Small intestine (tissue), 16 donors: ENCODE measurements around the gene TAF13. TPM values are rescaled to one million over a fixed set of nuclear protein-coding genes. Genes with fewer than 3 reads are reported as not detected.

ENCODE experiments used
- DNase-seq, 2 donors: peaks; one replicate each; pipeline versions ENCODE4 v3.0.0 to v3.0.0-alpha.2; 2013
- FAIRE-seq: peaks from 2 replicates; lab custom pipeline; 2012; peaks lifted over from hg19 to GRCh38; lab: Jason Lieb, UNC
- H3K27ac ChIP-seq, 3 donors: one replicate each; pipeline ENCODE4 v1.5.1; 2013; ENCODE audit warnings: low read length in 2 of 3, mild to moderate bottlenecking in 2 of 3, control low read depth in 1 of 3, inconsistent platforms in 1 of 3, low read depth in 1 of 3, moderate library complexity in 1 of 3
- H3K27me3 ChIP-seq, 3 donors: one replicate each; pipeline ENCODE4 v1.6.1; 2013; ENCODE audit warnings: low read length in 3 of 3, inconsistent platforms in 1 of 3; ENCODE audit not compliant: control insufficient read depth in 3 of 3, insufficient read depth in 3 of 3
- H3K36me3 ChIP-seq, 3 donors: one replicate each; pipeline ENCODE4 v1.6.1; 2013; ENCODE audit warnings: low read length in 3 of 3, inconsistent platforms in 1 of 3, low read depth in 1 of 3, mild to moderate bottlenecking in 1 of 3, moderate library complexity in 1 of 3; ENCODE audit not compliant: control insufficient read depth in 3 of 3, insufficient read depth in 2 of 3
- H3K4me1 ChIP-seq, 3 donors: one replicate each; pipeline ENCODE4 v1.6.1; 2013; ENCODE audit warnings: low read length in 2 of 3, inconsistent platforms in 1 of 3, low read depth in 1 of 3, mild to moderate bottlenecking in 1 of 3, moderate library complexity in 1 of 3; ENCODE audit not compliant: control insufficient read depth in 3 of 3, insufficient read depth in 2 of 3
- H3K4me3 ChIP-seq, 3 donors: one replicate each; pipeline ENCODE4 v1.5.1; 2013; ENCODE audit warnings: low read length in 3 of 3, control low read depth in 1 of 3, inconsistent platforms in 1 of 3, low read depth in 1 of 3, mild to moderate bottlenecking in 1 of 3, moderate library complexity in 1 of 3
- H3K9me3 ChIP-seq, 2 donors: one replicate each; pipeline ENCODE4 v1.6.1; 2013; ENCODE audit warnings: low read depth in 1 of 2, low read length in 1 of 2; ENCODE audit not compliant: control insufficient read depth in 2 of 2, insufficient read depth in 1 of 2
- WGBS, 3 donors: extraction: QIAGEN DNeasy Blood & Tissue Kit; methylation state at CpG; one replicate each; pipeline ENCODE4 v1.1.7; 2013; 5-methylcytosine and 5-hydroxymethylcytosine counted together
- long read RNA-seq, 10 donors: transcript quantifications; one replicate each; lab custom pipeline, GENCODE V29; 2026
- polyA plus RNA-seq, 4 donors: library from polyadenylated mRNA; stranded (reverse) in 3 of 4; unstranded in 1 of 4; fragments of 200-250 nt in 3 of 4; fragments of 120-200 nt in 1 of 4; gene quantifications; one replicate each; pipeline versions ENCODE4 v1.2.1 to v1.2.3, GENCODE V29; 2013
- donor health status: healthy with polysubstance abuse.
- donor health status: control.
- donor health status: control.
- donor health status: Bipolar disorder and iron deficiency.
- donor health status: healthy.

The TAF13 gene
- polyA plus RNA-seq: 10 to 100 TPM; 34.9 to 49.2 (median 39.2) TPM
- long read RNA-seq, donor 1: 0 reads
- long read RNA-seq, donor 2, partial matches to known transcripts: 0 of 3 reads
- long read RNA-seq, donor 2, other reads (novel, unspliced or antisense): 0 of 3 reads
- long read RNA-seq, donor 3, partial matches to known transcripts: 16 of 19 reads
- long read RNA-seq, donor 3, other reads (novel, unspliced or antisense): 0 of 19 reads
- long read RNA-seq, donor 4: 0 reads
- long read RNA-seq, donor 5, partial matches to known transcripts: 0 of 2 reads
- long read RNA-seq, donor 5, other reads (novel, unspliced or antisense): 0 of 2 reads
- long read RNA-seq, donor 6, partial matches to known transcripts: 10 of 12 reads
- long read RNA-seq, donor 6, other reads (novel, unspliced or antisense): 0 of 12 reads
- long read RNA-seq, donor 7: 0 reads
- long read RNA-seq, donor 8: 0 reads
- long read RNA-seq, donor 9, partial matches to known transcripts: 12 of 12 reads
- long read RNA-seq, donor 9, other reads (novel, unspliced or antisense): 0 of 12 reads
- long read RNA-seq, donor 10, partial matches to known transcripts: 0 of 2 reads
- long read RNA-seq, donor 10, other reads (novel, unspliced or antisense): 0 of 2 reads

GRCh38 chr1:109075531-109076490 lies at the start of gene TAF13:
Gene TAF13 (minus strand): TSS chr1:109076003. CDS start chr1:109075947, 56 bp downstream.
- Histone ChIP-seq H3K27me3 (no peaks in the 10 kb centered on the region), H3K4me1 (peaks cover 0 to 4% (median 0%) of the 10 kb centered on the region in 3 donors), H3K4me3 (peak within 1 kb of the TSS; percentile 37 to 90 (median 69)), H3K9me3 (peaks cover 0 to 7% of the 10 kb centered on the region in 2 donors), H3K36me3 (peaks cover 0 to 19% (median 0%) of the 10 kb centered on the region in 3 donors), H3K27ac (peak within 1 kb of the TSS; percentile 93 to 98 (median 94))
- WGBS, 3 donors: 5% methylated on average over 39 of the region's 39 CpGs
- FAIRE-seq (no peak), DNase-seq (peak; percentile 94 to 97)

- DNase-seq (no peak), FAIRE-seq (no peak)
- H3K36me3 ChIP-seq: peaks cover 0 to 5% (median 0%) of the 10 kb centered on the region in 3 donors
- no peak overlapping the region for H3K27ac ChIP-seq
- no peaks in the 10 kb centered on the region for H3K27me3 ChIP-seq
- peaks cover 0 to 3% (median 0%) of the 10 kb centered on the region in 3 donors for H3K4me1 ChIP-seq
- no peaks in the 10 kb centered on the region for H3K9me3 ChIP-seq
- WGBS, 3 donors: 89 to 92% (median 90%) methylated on average over 5 of the region's 5 CpGs
- H3K4me3 ChIP-seq: no peak overlapping the region
Measured at GRCh38 chr1:109120356-109120755, 44.6 kb upstream of the TAF13 start.

GRCh38 chr1:109118089-109118488 lies 42.3 kb upstream of the TAF13 start:
- no peak overlapping the region for H3K27ac ChIP-seq
- DNase-seq: peak in 1 of 2 donors; percentile 36
- H3K27me3 ChIP-seq: peaks cover 0 to 13% (median 0%) of the 10 kb centered on the region in 3 donors
- H3K4me1 ChIP-seq: peaks cover 0 to 8% (median 0%) of the 10 kb centered on the region in 3 donors
- no peak overlapping the region for H3K4me3 ChIP-seq
- FAIRE-seq: no peak
- H3K36me3 ChIP-seq: peaks cover 0 to 5% (median 0%) of the 10 kb centered on the region in 3 donors
- 6 to 61% (median 42%) methylated on average over 3 of the region's 3 CpGs for WGBS, 3 donors
- no peaks in the 10 kb centered on the region for H3K9me3 ChIP-seq

GRCh38 chr1:109116286-109116685 lies 40.5 kb upstream of the TAF13 start:
- no peak for DNase-seq
- Histone ChIP-seq H3K36me3 (peaks cover 0 to 5% (median 0%) of the 10 kb centered on the region in 3 donors), H3K4me3 (no peak overlapping the region), H3K27ac (peak overlapping the region in 1 of 3 donors; percentile 40), H3K27me3 (peaks cover 0 to 15% (median 0%) of the 10 kb centered on the region in 3 donors), H3K9me3 (no peaks in the 10 kb centered on the region), H3K4me1 (peaks cover 0 to 17% (median 0%) of the 10 kb centered on the region in 3 donors)
- FAIRE-seq: no peak
- WGBS, 3 donors: 20 to 61% (median 33%) methylated on average over 1 of the region's 1 CpG

- Histone ChIP-seq H3K4me1 (peaks cover 0 to 17% (median 0%) of the 10 kb centered on the region in 3 donors), H3K36me3 (peaks cover 0 to 5% (median 0%) of the 10 kb centered on the region in 3 donors), H3K9me3 (no peaks in the 10 kb centered on the region), H3K27me3 (peaks cover 0 to 15% (median 0%) of the 10 kb centered on the region in 3 donors), H3K27ac (peak overlapping the region in 1 of 3 donors; percentile 31), H3K4me3 (no peak overlapping the region)
- 26 to 64% (median 30%) methylated on average over 2 of the region's 2 CpGs for WGBS, 3 donors
- FAIRE-seq (no peak), DNase-seq (no peak)
Measured at GRCh38 chr1:109115685-109116084, 39.9 kb upstream of the TAF13 start.

DNA sequence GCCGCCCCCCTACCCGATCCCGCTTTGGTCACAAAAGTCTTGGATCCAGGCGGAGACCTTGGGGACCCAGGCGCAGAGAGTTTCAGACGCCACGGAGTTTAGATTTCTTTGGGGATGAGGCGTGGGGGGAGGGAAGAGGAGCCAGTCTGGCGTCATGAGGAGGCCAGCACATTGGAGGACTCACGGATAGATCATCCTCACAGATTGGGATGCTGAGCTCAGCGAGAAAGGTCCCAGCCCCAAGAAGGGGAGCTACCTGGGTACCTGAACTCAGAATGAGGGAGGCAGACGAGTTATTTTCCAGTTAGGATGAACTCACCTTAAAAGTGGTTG lies 38.5 kb upstream of the TAF13 start:
- no peaks in the 10 kb centered on the region for H3K9me3 ChIP-seq
- FAIRE-seq: no peak
- H3K36me3 ChIP-seq: peaks cover 0 to 3% (median 0%) of the 10 kb centered on the region in 3 donors
- H3K4me1 ChIP-seq: peaks cover 0 to 17% (median 0%) of the 10 kb centered on the region in 3 donors
- H3K27ac ChIP-seq: peak overlapping the region in 2 of 3 donors; percentile 6 to 59
- WGBS, 3 donors: 1 to 6% (median 2%) methylated on average over 12 of the region's 12 CpGs
- H3K4me3 ChIP-seq: peak overlapping the region in 2 of 3 donors; percentile 54 to 62
- DNase-seq: no peak
- peaks cover 0 to 15% (median 0%) of the 10 kb centered on the region in 3 donors for H3K27me3 ChIP-seq

DNA sequence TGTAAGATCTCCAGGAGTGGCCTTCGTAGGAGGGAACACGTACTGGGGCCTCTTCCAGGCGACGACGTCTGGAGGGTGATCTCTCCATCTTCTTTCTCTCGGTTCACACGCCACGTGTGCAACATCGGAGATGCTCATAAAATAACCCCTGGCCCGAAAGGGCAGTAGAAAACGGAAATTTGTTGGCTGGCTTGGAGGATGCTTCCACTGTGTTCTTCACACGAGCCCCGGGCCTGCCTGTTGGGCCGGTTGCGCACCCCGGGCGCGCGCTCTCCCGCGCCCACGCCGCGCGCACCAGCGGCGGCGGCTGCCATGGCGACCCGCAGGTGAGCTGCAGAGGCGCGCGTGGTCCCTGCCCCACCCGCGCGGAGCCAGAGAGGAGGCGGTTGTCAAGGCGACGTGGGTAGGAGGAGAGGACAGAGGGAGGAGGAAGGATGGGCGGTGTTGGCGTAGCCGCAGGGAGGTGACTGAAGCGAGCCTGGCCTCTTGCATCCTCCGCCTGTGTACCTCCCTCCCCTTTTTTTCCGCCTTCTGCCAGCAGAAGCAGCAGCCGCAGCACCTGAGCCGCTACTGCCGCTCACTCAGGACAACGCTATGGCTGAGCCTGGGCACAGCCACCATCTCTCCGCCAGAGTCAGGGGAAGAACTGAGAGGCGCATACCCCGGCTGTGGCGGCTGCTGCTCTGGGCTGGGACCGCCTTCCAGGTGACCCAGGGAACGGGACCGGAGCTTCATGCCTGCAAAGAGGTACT lies 38.0 kb upstream of the TAF13 start, which contains the start of gene ELAPOR1:
Gene ELAPOR1 (plus strand): TSS at position 526 of the 752 bp plus-strand sequence. CDS start 69 bp downstream, at position 595.
- Histone ChIP-seq H3K36me3 (no peaks in the 10 kb centered on the region), H3K4me3 (peak within 1 kb of the TSS in 2 of 3 donors; percentile 54 to 62), H3K9me3 (no peaks in the 10 kb centered on the region), H3K27ac (peak within 1 kb of the TSS in 2 of 3 donors; percentile 6 to 59), H3K4me1 (peaks cover 0 to 17% (median 0%) of the 10 kb centered on the region in 3 donors), H3K27me3 (peaks cover 0 to 15% (median 0%) of the 10 kb centered on the region in 3 donors)
- DNase-seq (peak; percentile 87), FAIRE-seq (no peak)
- 1% methylated on average over 48 to 56 of the region's 56 CpGs for WGBS, 3 donors
